ENCODE results near the gene C1QL4. TPM values are rescaled to one million over a fixed set of nuclear protein-coding genes. Genes with fewer than 3 reads are reported as not detected.

The C1QL4 gene
- polyA plus RNA-seq, 1 donor (not counting 4 experiments of a cell fraction or from before 2014, with no cell fraction given): 0.07 TPM

- FAIRE-seq (no peak), DNase-seq (ENCODE audit: low read depth, low spot score) (no peak)
- H3K9me3 ChIP-seq (ENCODE audit: control insufficient read depth, low read depth, low read length): no peaks in the 10 kb centered on the region
- H3K4me2 ChIP-seq (ENCODE audit: control insufficient read depth, extremely low read depth, insufficient read depth, low read depth, low read length): no peak overlapping the region
- no peaks in the 10 kb centered on the region for H3K79me2 ChIP-seq (ENCODE audit: control insufficient read depth, insufficient read depth, low read length)
- no peaks in the 10 kb centered on the region for H3K9me1 ChIP-seq (ENCODE audit: control insufficient read depth, extremely low read depth, insufficient read depth, low read length)
- H3K27me3 ChIP-seq (ENCODE audit: control insufficient read depth, extremely low read depth, insufficient read depth, low read length): peaks cover 20% of the 10 kb centered on the region
- no peak overlapping the region for H3K9ac ChIP-seq (ENCODE audit: control insufficient read depth, extremely low read depth, insufficient read depth, low read length)
- H3K4me1 ChIP-seq (ENCODE audit: control insufficient read depth, extremely low read depth, insufficient read depth, low read length): peaks cover 5% of the 10 kb centered on the region
- TF ChIP-seq EZH2 (IDR thresholded peaks at IDR 0.05; ENCODE audit: low read length): no peak
- no peak for TF ChIP-seq CTCF (optimal IDR thresholded peaks at IDR 0.05 in 1 of 3, IDR thresholded peaks at IDR 0.05 in 1 of 3, conservative IDR thresholded peaks at IDR 0.05 in 1 of 3; ENCODE audit: extremely low read depth in 1 of 3, insufficient read depth in 2 of 3, low read length in 3 of 3)
- no peak overlapping the region for H3K4me3 ChIP-seq (ENCODE audit: control insufficient read depth in 2 of 3, extremely low read depth in 1 of 3, insufficient read depth in 2 of 3, low read depth in 1 of 3, low read length in 3 of 3)
- dilution Hi-C loops (cut with MboI; ENCODE audit: extremely low pct_ligation_motif_present, low sequenced_read_pairs): no loop called here
- H4K20me1 ChIP-seq (ENCODE audit: control insufficient read depth, extremely low read depth, insufficient read depth, low read length): no peaks in the 10 kb centered on the region
- H3K36me3 ChIP-seq (ENCODE audit: control insufficient read depth in 2 of 2, extremely low read depth in 1 of 2, insufficient read depth in 2 of 2, low read length in 2 of 2): no peaks in the 10 kb centered on the region
- H2AFZ ChIP-seq (ENCODE audit: control insufficient read depth, low read length): no peak overlapping the region
- no peak overlapping the region for H3K27ac ChIP-seq (ENCODE audit: control insufficient read depth, insufficient read depth, low read length)
Measured at GRCh38 chr12:49301760-49302159, 35.2 kb downstream of the C1QL4 start.

GRCh38 chr12:49298160-49298559 is 38.8 kb downstream of the C1QL4 start:
- no peak for FAIRE-seq

More at GRCh38 chr12:49298160-49298559, 38.8 kb downstream of the C1QL4 start:
- dilution Hi-C loops (cut with MboI; ENCODE audit: extremely low pct_ligation_motif_present, low sequenced_read_pairs): no loop called here
- no peak for DNase-seq (ENCODE audit: low read depth, low spot score)
- Histone ChIP-seq H3K9me3 (ENCODE audit: control insufficient read depth, low read depth, low read length) (no peaks in the 10 kb centered on the region), H3K36me3 (ENCODE audit: control insufficient read depth in 2 of 2, extremely low read depth in 1 of 2, insufficient read depth in 2 of 2, low read length in 2 of 2) (no peaks in the 10 kb centered on the region), H2AFZ (ENCODE audit: control insufficient read depth, low read length) (no peak overlapping the region), H3K79me2 (ENCODE audit: control insufficient read depth, insufficient read depth, low read length) (no peaks in the 10 kb centered on the region), H3K27me3 (ENCODE audit: control insufficient read depth, extremely low read depth, insufficient read depth, low read length) (peaks cover 47% of the 10 kb centered on the region), H3K4me3 (ENCODE audit: control insufficient read depth in 2 of 3, extremely low read depth in 1 of 3, insufficient read depth in 2 of 3, low read depth in 1 of 3, low read length in 3 of 3) (no peak overlapping the region), H4K20me1 (ENCODE audit: control insufficient read depth, extremely low read depth, insufficient read depth, low read length) (no peaks in the 10 kb centered on the region), H3K4me2 (ENCODE audit: control insufficient read depth, extremely low read depth, insufficient read depth, low read depth, low read length) (no peak overlapping the region), H3K27ac (ENCODE audit: control insufficient read depth, insufficient read depth, low read length) (no peak overlapping the region), H3K9me1 (ENCODE audit: control insufficient read depth, extremely low read depth, insufficient read depth, low read length) (no peaks in the 10 kb centered on the region), H3K4me1 (ENCODE audit: control insufficient read depth, extremely low read depth, insufficient read depth, low read length) (peaks cover 11% of the 10 kb centered on the region), H3K9ac (ENCODE audit: control insufficient read depth, extremely low read depth, insufficient read depth, low read length) (no peak overlapping the region)
- TF ChIP-seq CTCF (optimal IDR thresholded peaks at IDR 0.05 in 1 of 3, IDR thresholded peaks at IDR 0.05 in 1 of 3, conservative IDR thresholded peaks at IDR 0.05 in 1 of 3; ENCODE audit: extremely low read depth in 1 of 3, insufficient read depth in 2 of 3, low read length in 3 of 3) (peak in 2 of 3 experiments; percentile 26 to 40), EZH2 (IDR thresholded peaks at IDR 0.05; ENCODE audit: low read length) (no peak)

Measured in keratinocyte (primary cell).